Right lobe of liver (tissue), 6 donors: ENCODE data around the gene SUSD6. TPM values are rescaled to one million over a fixed set of nuclear protein-coding genes. Genes with fewer than 3 reads are reported as not detected.

Source experiments
- ATAC-seq, 4 donors: fragments of 200-7000 bp; cut with Tn5 transposase; one replicate each; pipeline ENCODE4 v1.9.1; 2020; ENCODE audit warnings: mild to moderate bottlenecking in 4 of 4, moderate library complexity in 4 of 4
- DNase-seq, 3 donors: peaks; one replicate each; pipeline ENCODE4 v3.0.0-alpha.2; 2020
- H3K27ac ChIP-seq, 3 donors: fragments of 200-600 bp; one replicate each; pipeline ENCODE4 v1.8.0; 2022
- H3K27me3 ChIP-seq, 2 donors: fragments of 200-600 bp; one replicate each; pipeline ENCODE4 v1.8.0; 2022
- H3K36me3 ChIP-seq, 4 donors: fragments of 200-600 bp; sonication (generic) in 1 of 4; one replicate each; pipeline versions ENCODE4 v1.5.1 to v1.8.0; 2017 to 2022; ENCODE audit warnings: control low read depth in 1 of 4
- H3K4me1 ChIP-seq, 4 donors: fragments of 200-600 bp; sonication (generic) in 1 of 4; one replicate each; pipeline versions ENCODE4 v1.5.1 to v1.8.0; 2017 to 2022; ENCODE audit warnings: control low read depth in 1 of 4
- H3K4me3 ChIP-seq, 3 donors: fragments of 200-600 bp; one replicate each; pipeline ENCODE4 v1.8.0; 2022
- H3K9me3 ChIP-seq, 4 donors: fragments of 200-600 bp; sonication (generic) in 1 of 4; one replicate each; pipeline versions ENCODE4 v1.5.1 to v1.8.0; 2017 to 2022; ENCODE audit warnings: control low read depth in 1 of 4
- CTCF ChIP-seq, 4 donors: fragments of 200-600 bp in 3 of 4; fragments of 450-650 bp in 1 of 4; IDR thresholded peaks; one replicate each; pipeline versions ENCODE4 v1.5.1 to v1.8.0; 2016 to 2022; ENCODE audit warnings: antibody characterized with exemption in 4 of 4, mild to moderate bottlenecking in 2 of 4
- POLR2A ChIP-seq: fragments of 450-650 bp; IDR thresholded peaks from one replicate; pipeline ENCODE4 v1.6.1; 2017; ENCODE audit warnings: antibody characterized with exemption, mild to moderate bottlenecking
- WGBS: methylation state at CpG from one replicate; pipeline ENCODE4 v1.1.6; 2018; ENCODE audit warnings: low coverage, low lambda C conversion rate; ENCODE audit not compliant: insufficient coverage; ENCODE audit errors: missing lambda C conversion rate; 5-methylcytosine and 5-hydroxymethylcytosine counted together
- intact Hi-C, 2 donors: fragments of 100-400 bp; cut with DNase I; formaldehyde crosslinking; loops; one replicate each; pipeline versions ENCODE4 v1.11.2 to v1.14.1; 2022
- total RNA-seq, 6 experiments: library from RNA; depleted of rRNA in 2 of 6; stranded (reverse); fragments of >200 nt in 2 of 6; fragmentation: NEBNext Ultra II Directional in 3 of 6; extraction: Animal tissue kit (Norgen Biotek cat#: 25700) in 3 of 6; gene quantifications; one replicate each; pipeline versions ENCODE4 v1.1.0 to v1.2.4, GENCODE V29; 2016 to 2023
- donor health status: DM: no; HTN: yes; CAD: no.
- donor health status: DM: no; HTN: no; CAD: no.
- donor health status: DM: no; HTN: no; CAD: no.
- donor health status: DM: no; HTN: yes; CAD: no.
- donor health status: DM: no; HTN: yes; CAD: no.

Gene SUSD6
- total RNA-seq, 6 experiments from 2014 or later: 9.6 to 17.4 (median 12.5) TPM

GRCh38 chr14:69619012-69619411 lies 7.6 kb downstream of the SUSD6 start:
- DNase-seq: no peak
- Histone ChIP-seq H3K4me1 (peaks cover 0 to 42% (median 28%) of the 10 kb centered on the region in 4 donors), H3K27ac (no peak overlapping the region), H3K9me3 (no peaks in the 10 kb centered on the region), H3K36me3 (no peaks in the 10 kb centered on the region), H3K4me3 (no peak overlapping the region), H3K27me3 (no peaks in the 10 kb centered on the region)
- intact Hi-C loops: no loop called here
- no peak for TF ChIP-seq POLR2A
- TF ChIP-seq CTCF (IDR thresholded peaks at IDR 0.05): no peak
- ATAC-seq: no peak
- 53% methylated on average over 4 of the region's 4 CpGs for WGBS

- 57% methylated on average over 5 of the region's 5 CpGs for WGBS
- no peak overlapping the region for H3K27ac ChIP-seq
Measured at GRCh38 chr14:69620211-69620611, 8.8 kb downstream of the SUSD6 start.

DNA sequence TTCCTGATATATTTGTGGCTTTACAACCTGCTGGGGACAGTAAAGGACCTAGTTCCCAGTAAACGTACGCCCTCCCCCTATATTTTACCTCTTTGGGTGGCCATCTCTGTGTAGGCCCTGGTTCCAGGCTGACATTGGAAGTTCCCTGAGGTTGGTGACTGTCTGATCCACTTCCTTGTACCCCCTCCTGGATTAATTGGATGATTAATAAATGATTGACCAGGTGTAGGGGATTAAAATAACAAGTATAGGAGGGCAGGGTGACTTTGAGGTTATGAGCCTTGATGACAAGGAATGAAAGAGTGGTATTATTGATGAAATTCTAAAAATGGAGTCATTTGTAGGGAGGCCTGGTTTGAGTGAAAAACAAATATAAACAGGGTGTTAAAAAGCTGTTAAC lies 9.6 kb downstream of the SUSD6 start:
- 74% methylated on average over 2 of the region's 2 CpGs for WGBS
- TF ChIP-seq POLR2A (no peak), CTCF (IDR thresholded peaks at IDR 0.05) (no peak)
- no peak overlapping the region for H3K27ac ChIP-seq
- H3K9me3 ChIP-seq: no peaks in the 10 kb centered on the region
- ATAC-seq (peak in 1 of 4 donors; percentile 11), DNase-seq (no peak)
- H3K36me3 ChIP-seq: no peaks in the 10 kb centered on the region
- intact Hi-C loops: no loop called here
- H3K4me3 ChIP-seq: no peak overlapping the region
- H3K27me3 ChIP-seq: no peaks in the 10 kb centered on the region
- H3K4me1 ChIP-seq: peaks cover 0 to 43% (median 23%) of the 10 kb centered on the region in 4 donors

More at GRCh38 chr14:69620211-69620611, 8.8 kb downstream of the SUSD6 start:
- Histone ChIP-seq H3K4me3 (no peak overlapping the region), H3K36me3 (no peaks in the 10 kb centered on the region), H3K27me3 (no peaks in the 10 kb centered on the region), H3K4me1 (peaks cover 0 to 41% (median 25%) of the 10 kb centered on the region in 4 donors), H3K9me3 (no peaks in the 10 kb centered on the region)
- no peak for TF ChIP-seq CTCF (IDR thresholded peaks at IDR 0.05)
- no peak for TF ChIP-seq POLR2A
- ATAC-seq (no peak), DNase-seq (no peak)
- intact Hi-C loops: no loop called here

DNA sequence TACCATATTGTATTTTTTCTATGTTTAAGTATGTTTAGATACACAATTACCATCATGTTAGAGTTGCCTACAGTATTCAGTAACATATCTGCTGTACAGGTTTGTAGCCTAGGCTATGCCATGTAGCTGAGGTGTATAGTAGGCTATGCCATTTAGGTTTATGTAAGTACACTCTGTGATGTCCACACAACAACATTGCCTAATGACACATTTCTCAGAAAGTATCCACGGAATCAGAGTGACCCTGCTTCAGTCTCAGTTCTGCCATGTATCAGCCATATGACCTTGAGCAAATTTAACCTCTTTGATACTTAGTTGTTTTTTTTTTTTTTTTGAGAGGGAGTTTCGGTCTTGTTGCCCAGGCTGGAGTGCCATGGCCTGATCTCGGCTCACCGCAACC lies 12.7 kb downstream of the SUSD6 start:
- WGBS: 13% methylated on average over 1 of the region's 4 CpGs
- DNase-seq (no peak), ATAC-seq (peak in 3 of 4 donors; percentile 18 to 60 (median 32))
- Histone ChIP-seq H3K27me3 (no peaks in the 10 kb centered on the region), H3K4me1 (peaks cover 0 to 37% (median 4%) of the 10 kb centered on the region in 4 donors), H3K4me3 (no peak overlapping the region), H3K9me3 (no peaks in the 10 kb centered on the region), H3K36me3 (no peaks in the 10 kb centered on the region), H3K27ac (peak overlapping the region in 1 of 3 donors; percentile 14)
- intact Hi-C loops: no loop called here
- TF ChIP-seq CTCF (IDR thresholded peaks at IDR 0.05): no peak
- TF ChIP-seq POLR2A: no peak
